Stimulated activated effector memory CD8-positive, alpha-beta T cell treated with anti-CD3 and anti-CD28 coated beads, Interleukin-12 subunit alpha, Interleukin-12 subunit beta, amount 100 ng/mL, for 72 hours (primary cell): ENCODE results near the gene TGFBRAP1.
"Not testable (repeated sequence)": the region's sequence is repeated elsewhere in the genome, so short reads cannot be mapped to it uniquely, and the experiment has no call there.

Experiments
- ATAC-seq: fragments of 150-1000 bp; cut with Tn5 transposase; 2 replicates; pipeline ENCODE4 v1.10.0; 2021
- DNase-seq, 2 donors: peaks; one replicate each; pipeline ENCODE4 v3.0.0; 2021 to 2022; ENCODE audit warnings: low spot score in 2 of 2
- H3K27ac Mint-ChIP-seq: one replicate; pipeline ENCODE4 v1.8.0; 2022; ENCODE audit warnings: mild to moderate bottlenecking, mixed read lengths
- H3K36me3 Mint-ChIP-seq: one replicate; pipeline ENCODE4 v1.8.0; 2022; ENCODE audit warnings: mild to moderate bottlenecking, mixed read lengths
- H3K4me1 Mint-ChIP-seq: one replicate; pipeline ENCODE4 v1.8.0; 2022; ENCODE audit warnings: mixed read lengths
- H3K4me3 Mint-ChIP-seq: one replicate; pipeline ENCODE4 v1.8.0; 2022; ENCODE audit warnings: mild to moderate bottlenecking, mixed read lengths
- H3K9me3 Mint-ChIP-seq: one replicate; pipeline ENCODE4 v1.8.0; 2022; ENCODE audit warnings: mixed read lengths

TGFBRAP1 gene

GRCh38 chr2:105279126-105279525 is 50.4 kb downstream of the TGFBRAP1 start:
- DNase-seq = no peak
- no peak for ATAC-seq
- no peaks in the 10 kb centered on the region for H3K9me3 Mint-ChIP-seq
- H3K27ac Mint-ChIP-seq = no peak overlapping the region
- peaks cover 99% of the 10 kb centered on the region for H3K36me3 Mint-ChIP-seq
- H3K4me1 Mint-ChIP-seq = peaks cover 11% of the 10 kb centered on the region
- H3K4me3 Mint-ChIP-seq = no peak overlapping the region

- DNase-seq (no peak), ATAC-seq (no peak)
- peaks cover 99% of the 10 kb centered on the region for H3K36me3 Mint-ChIP-seq
- no peak overlapping the region for H3K4me3 Mint-ChIP-seq
- H3K27ac Mint-ChIP-seq = no peak overlapping the region
- peaks cover 11% of the 10 kb centered on the region for H3K4me1 Mint-ChIP-seq
- no peaks in the 10 kb centered on the region for H3K9me3 Mint-ChIP-seq
Observed at GRCh38 chr2:105278654-105279053, 50.9 kb downstream of the TGFBRAP1 start.

GRCh38 chr2:105274046-105274445 is 55.5 kb downstream of the TGFBRAP1 start:
- Mint-ChIP-seq H3K36me3 (peaks cover 91% of the 10 kb centered on the region), H3K4me1 (no peaks in the 10 kb centered on the region), H3K27ac (no peak overlapping the region), H3K9me3 (no peaks in the 10 kb centered on the region), H3K4me3 (no peak overlapping the region)
- DNase-seq = no peak
- ATAC-seq = no peak

- H3K4me1 Mint-ChIP-seq = no peaks in the 10 kb centered on the region
- H3K36me3 Mint-ChIP-seq = peaks cover 91% of the 10 kb centered on the region
- H3K4me3 Mint-ChIP-seq = no peak overlapping the region
- no peak overlapping the region for H3K27ac Mint-ChIP-seq
- H3K9me3 Mint-ChIP-seq = no peaks in the 10 kb centered on the region
- ATAC-seq (no peak), DNase-seq (no peak)
Observed at GRCh38 chr2:105272176-105272575, 57.4 kb downstream of the TGFBRAP1 start.

GRCh38 chr2:105271393-105272045 is 58.0 kb downstream of the TGFBRAP1 start:
- no peak overlapping the region for H3K27ac Mint-ChIP-seq
- no peak overlapping the region for H3K4me3 Mint-ChIP-seq
- H3K4me1 Mint-ChIP-seq = no peaks in the 10 kb centered on the region
- no peaks in the 10 kb centered on the region for H3K9me3 Mint-ChIP-seq
- DNase-seq = no peak
- peaks cover 91% of the 10 kb centered on the region for H3K36me3 Mint-ChIP-seq
- no peak for ATAC-seq

- no peak for ATAC-seq
- Mint-ChIP-seq H3K4me3 (no peak overlapping the region), H3K27ac (no peak overlapping the region), H3K4me1 (no peaks in the 10 kb centered on the region), H3K9me3 (no peaks in the 10 kb centered on the region), H3K36me3 (peaks cover 90% of the 10 kb centered on the region)
- DNase-seq = no peak
Observed at GRCh38 chr2:105269426-105269825, 60.1 kb downstream of the TGFBRAP1 start.

- DNase-seq = no peak
Observed at GRCh38 chr2:105262651-105263091, 66.9 kb downstream of the TGFBRAP1 start.

GRCh38 chr2:105261061-105261460 is 68.5 kb downstream of the TGFBRAP1 start:
- H3K4me3 Mint-ChIP-seq = no peak overlapping the region
- ATAC-seq (no peak), DNase-seq (no peak)
- H3K9me3 Mint-ChIP-seq = no peaks in the 10 kb centered on the region
- peak overlapping the region; percentile 57 for H3K27ac Mint-ChIP-seq
- peaks cover 25% of the 10 kb centered on the region for H3K36me3 Mint-ChIP-seq
- H3K4me1 Mint-ChIP-seq = no peaks in the 10 kb centered on the region

More at GRCh38 chr2:105262651-105263091, 66.9 kb downstream of the TGFBRAP1 start:
- ATAC-seq = no peak
- H3K9me3 Mint-ChIP-seq = no peaks in the 10 kb centered on the region
- peaks cover 42% of the 10 kb centered on the region for H3K36me3 Mint-ChIP-seq
- no peaks in the 10 kb centered on the region for H3K4me1 Mint-ChIP-seq
- no peak overlapping the region for H3K27ac Mint-ChIP-seq
- H3K4me3 Mint-ChIP-seq = no peak overlapping the region

GRCh38 chr2:105258835-105259350 is 70.6 kb downstream of the TGFBRAP1 start:
- H3K4me3 Mint-ChIP-seq = no peak overlapping the region
- DNase-seq = no peak
- no peaks in the 10 kb centered on the region for H3K9me3 Mint-ChIP-seq
- ATAC-seq = no peak
- peaks cover 10% of the 10 kb centered on the region for H3K36me3 Mint-ChIP-seq
- H3K4me1 Mint-ChIP-seq = no peaks in the 10 kb centered on the region
- H3K27ac Mint-ChIP-seq = no peak overlapping the region

GRCh38 chr2:105257981-105258380 is 71.6 kb downstream of the TGFBRAP1 start:
- no peaks in the 10 kb centered on the region for H3K9me3 Mint-ChIP-seq
- DNase-seq = no peak
- peaks cover 10% of the 10 kb centered on the region for H3K36me3 Mint-ChIP-seq
- H3K4me1 Mint-ChIP-seq = no peaks in the 10 kb centered on the region
- H3K4me3 Mint-ChIP-seq = no peak overlapping the region
- ATAC-seq = no peak
- H3K27ac Mint-ChIP-seq = no peak overlapping the region

GRCh38 chr2:105256431-105257047 is 73.0 kb downstream of the TGFBRAP1 start:
- Mint-ChIP-seq H3K36me3 (peaks cover 6% of the 10 kb centered on the region), H3K4me3 (no peak overlapping the region), H3K4me1 (no peaks in the 10 kb centered on the region), H3K27ac (no peak overlapping the region), H3K9me3 (no peaks in the 10 kb centered on the region)
- DNase-seq (no peak), ATAC-seq (no peak)

GRCh38 chr2:105255979-105256378 is 73.6 kb downstream of the TGFBRAP1 start:
- no peak for DNase-seq
- Mint-ChIP-seq H3K4me1 (no peaks in the 10 kb centered on the region), H3K4me3 (no peak overlapping the region)

GRCh38 chr2:105254531-105255210 is 74.9 kb downstream of the TGFBRAP1 start:
- Mint-ChIP-seq H3K9me3 (no peaks in the 10 kb centered on the region), H3K27ac (no peak overlapping the region), H3K4me1 (no peaks in the 10 kb centered on the region), H3K36me3 (peaks cover 6% of the 10 kb centered on the region), H3K4me3 (no peak overlapping the region)
- DNase-seq = no peak
- no peak for ATAC-seq

More at GRCh38 chr2:105255979-105256378, 73.6 kb downstream of the TGFBRAP1 start:
- Mint-ChIP-seq H3K27ac (no peak overlapping the region), H3K36me3 (peaks cover 6% of the 10 kb centered on the region), H3K9me3 (no peaks in the 10 kb centered on the region)
- ATAC-seq = no peak

GRCh38 chr2:105252271-105252670 is 77.3 kb downstream of the TGFBRAP1 start:
- Mint-ChIP-seq H3K4me3 (no peak overlapping the region), H3K9me3 (no peaks in the 10 kb centered on the region), H3K27ac (no peak overlapping the region), H3K36me3 (no peaks in the 10 kb centered on the region), H3K4me1 (no peaks in the 10 kb centered on the region)
- ATAC-seq = no peak
- DNase-seq = no peak

- not testable (repeated sequence) for H3K27ac Mint-ChIP-seq, ATAC-seq, H3K9me3 Mint-ChIP-seq, H3K36me3 Mint-ChIP-seq, H3K4me3 Mint-ChIP-seq, DNase-seq, H3K4me1 Mint-ChIP-seq
Observed at GRCh38 chr2:105251016-105251648, 78.4 kb downstream of the TGFBRAP1 start.
